HUES6 (cell line): ENCODE measurements around the gene FOXF2.

Source experiments
- H3K27ac ChIP-seq: 2 replicates; pipeline ENCODE4 v1.7.0; 2013; ENCODE audit warnings: low read depth, mild to moderate bottlenecking, low read length, inconsistent platforms
- H3K27me3 ChIP-seq: 2 replicates; pipeline ENCODE4 v1.6.1; 2013; ENCODE audit warnings: low read length; ENCODE audit not compliant: control insufficient read depth, insufficient read depth
- H3K36me3 ChIP-seq: 2 replicates; pipeline ENCODE4 v1.6.1; 2013; ENCODE audit warnings: low read length; ENCODE audit not compliant: control insufficient read depth, insufficient read depth
- H3K4me1 ChIP-seq: 2 replicates; pipeline ENCODE4 v1.6.1; 2013; ENCODE audit warnings: low read length; ENCODE audit not compliant: control insufficient read depth, insufficient read depth
- H3K4me3 ChIP-seq: 2 replicates; pipeline ENCODE4 v1.5.1; 2013; ENCODE audit warnings: low read depth, low read length
- H3K9ac ChIP-seq: one replicate; pipeline ENCODE4 v1.6.1; 2013; ENCODE audit warnings: mild to moderate bottlenecking, low read length
- H3K9me3 ChIP-seq: 2 replicates; pipeline ENCODE4 v1.6.1; 2013; ENCODE audit warnings: low read depth, low read length; ENCODE audit not compliant: control insufficient read depth, insufficient read depth

The FOXF2 gene

DNA sequence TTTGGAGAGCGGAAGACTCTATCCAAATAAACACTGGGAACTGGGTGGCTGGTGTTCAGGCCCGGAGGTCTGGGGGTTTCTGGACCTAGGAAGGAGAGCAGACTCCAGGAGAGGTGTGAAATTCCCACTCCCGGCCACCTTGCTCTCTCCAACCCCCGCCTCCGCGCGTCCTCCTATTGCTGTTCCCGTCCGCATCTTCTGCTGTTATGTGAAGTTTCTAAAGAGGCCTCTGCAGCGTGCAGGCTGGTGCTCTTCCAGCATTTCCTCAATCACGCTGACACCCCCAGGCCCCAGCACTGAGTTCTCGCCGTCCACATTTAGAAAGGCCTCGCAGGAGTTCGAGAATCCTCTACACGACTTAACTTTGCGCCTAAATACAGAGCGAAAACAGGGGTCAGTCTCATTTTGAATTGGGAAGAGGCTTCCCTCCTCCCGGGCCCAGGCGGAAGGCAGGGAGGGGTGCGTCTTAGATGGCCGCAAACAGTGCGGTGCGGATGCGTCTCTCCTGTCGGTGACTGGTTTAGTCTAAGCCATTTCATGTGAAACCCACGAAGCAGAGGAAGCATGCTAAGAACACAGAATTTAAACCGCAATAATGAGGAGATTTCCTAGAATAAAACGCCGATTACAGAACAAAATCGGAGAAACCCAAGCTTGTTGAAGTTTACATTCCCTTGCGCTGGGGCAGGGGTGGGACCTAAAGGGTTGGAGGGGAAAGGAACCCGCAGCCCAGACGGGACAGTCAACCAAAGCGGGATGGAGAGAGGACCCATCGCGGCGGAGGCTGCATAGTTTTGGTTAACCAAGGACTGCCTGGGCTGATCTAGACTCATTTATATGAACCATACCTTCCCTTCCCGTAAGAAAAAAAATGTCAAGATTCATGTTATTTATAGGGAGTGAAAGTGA, 4.0 kb upstream of the FOXF2 start:
- H3K27me3 ChIP-seq = peaks cover 97% of the 10 kb centered on the region
- H3K4me1 ChIP-seq = peaks cover 43% of the 10 kb centered on the region
- H3K27ac ChIP-seq = no peak overlapping the region
- H3K4me3 ChIP-seq = peak overlapping the region; percentile 58
- no peaks in the 10 kb centered on the region for H3K9me3 ChIP-seq
- no peaks in the 10 kb centered on the region for H3K36me3 ChIP-seq
- no peak overlapping the region for H3K9ac ChIP-seq

GRCh38 chr6:1386038-1386709, 3.2 kb upstream of the FOXF2 start:
- H3K27ac ChIP-seq = no peak overlapping the region
- H3K9me3 ChIP-seq = no peaks in the 10 kb centered on the region
- peaks cover 97% of the 10 kb centered on the region for H3K27me3 ChIP-seq
- no peak overlapping the region for H3K4me3 ChIP-seq
- no peaks in the 10 kb centered on the region for H3K36me3 ChIP-seq
- peaks cover 35% of the 10 kb centered on the region for H3K4me1 ChIP-seq
- H3K9ac ChIP-seq = no peak overlapping the region

GRCh38 chr6:1387538-1387875, 1.9 kb upstream of the FOXF2 start:
- Histone ChIP-seq H3K36me3 (no peaks in the 10 kb centered on the region), H3K4me3 (peak overlapping the region; percentile 31; the same call in 1 of the 2 replicates), H3K27ac (no peak overlapping the region), H3K27me3 (peaks cover 98% of the 10 kb centered on the region), H3K9me3 (no peaks in the 10 kb centered on the region), H3K4me1 (peaks cover 35% of the 10 kb centered on the region), H3K9ac (no peak overlapping the region)

DNA sequence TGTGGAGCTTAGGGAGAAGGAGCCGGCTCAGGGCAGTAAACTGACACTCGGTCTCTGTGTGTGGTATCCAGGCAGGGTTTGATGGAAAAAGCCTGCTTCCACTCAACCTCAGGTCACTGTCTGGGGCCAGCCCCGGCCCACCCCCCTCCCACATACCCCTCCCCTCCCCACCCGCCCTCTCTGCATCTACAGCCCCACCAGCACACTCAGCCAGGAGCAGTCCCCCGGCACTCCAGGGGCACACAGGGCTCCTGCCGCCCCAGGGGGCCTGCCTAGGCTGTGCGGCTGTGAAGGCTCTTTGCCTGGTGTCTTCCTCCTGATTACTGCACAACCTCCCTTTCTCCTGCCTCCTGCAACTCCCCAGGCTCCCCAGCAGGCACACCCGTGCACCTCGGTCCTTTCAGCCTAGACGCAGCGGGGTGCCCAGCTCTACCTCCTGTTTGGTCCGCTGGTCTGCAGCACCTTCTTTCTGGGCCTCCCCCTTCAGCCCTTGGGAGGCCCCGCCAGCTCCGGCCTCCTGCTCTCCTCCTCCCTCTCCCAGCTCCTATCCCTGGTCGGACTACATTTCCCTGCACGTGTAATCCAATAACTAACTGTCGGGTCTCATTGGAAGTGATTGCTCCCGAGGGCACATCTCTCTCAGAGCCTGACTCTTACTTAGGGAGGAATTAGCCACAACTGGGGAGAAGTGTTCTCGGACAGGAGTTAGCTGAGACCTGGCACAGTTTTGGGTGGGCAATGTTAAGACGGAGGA, 1.3 kb upstream of the FOXF2 start:
- no peaks in the 10 kb centered on the region for H3K36me3 ChIP-seq
- H3K9ac ChIP-seq = no peak overlapping the region
- H3K4me3 ChIP-seq = peak overlapping the region; percentile 51; the same call in 1 of the 2 replicates
- no peaks in the 10 kb centered on the region for H3K9me3 ChIP-seq
- no peak overlapping the region for H3K27ac ChIP-seq
- peaks cover 36% of the 10 kb centered on the region for H3K4me1 ChIP-seq
- H3K27me3 ChIP-seq = peaks cover 98% of the 10 kb centered on the region

GRCh38 chr6:1388630-1389368, 577 bp upstream of the FOXF2 start:
- Histone ChIP-seq H3K27ac (no peak overlapping the region), H3K9me3 (no peaks in the 10 kb centered on the region), H3K36me3 (no peaks in the 10 kb centered on the region), H3K27me3 (peaks cover 98% of the 10 kb centered on the region), H3K4me3 (peak overlapping the region; percentile 51), H3K4me1 (peaks cover 43% of the 10 kb centered on the region), H3K9ac (no peak overlapping the region)

DNA sequence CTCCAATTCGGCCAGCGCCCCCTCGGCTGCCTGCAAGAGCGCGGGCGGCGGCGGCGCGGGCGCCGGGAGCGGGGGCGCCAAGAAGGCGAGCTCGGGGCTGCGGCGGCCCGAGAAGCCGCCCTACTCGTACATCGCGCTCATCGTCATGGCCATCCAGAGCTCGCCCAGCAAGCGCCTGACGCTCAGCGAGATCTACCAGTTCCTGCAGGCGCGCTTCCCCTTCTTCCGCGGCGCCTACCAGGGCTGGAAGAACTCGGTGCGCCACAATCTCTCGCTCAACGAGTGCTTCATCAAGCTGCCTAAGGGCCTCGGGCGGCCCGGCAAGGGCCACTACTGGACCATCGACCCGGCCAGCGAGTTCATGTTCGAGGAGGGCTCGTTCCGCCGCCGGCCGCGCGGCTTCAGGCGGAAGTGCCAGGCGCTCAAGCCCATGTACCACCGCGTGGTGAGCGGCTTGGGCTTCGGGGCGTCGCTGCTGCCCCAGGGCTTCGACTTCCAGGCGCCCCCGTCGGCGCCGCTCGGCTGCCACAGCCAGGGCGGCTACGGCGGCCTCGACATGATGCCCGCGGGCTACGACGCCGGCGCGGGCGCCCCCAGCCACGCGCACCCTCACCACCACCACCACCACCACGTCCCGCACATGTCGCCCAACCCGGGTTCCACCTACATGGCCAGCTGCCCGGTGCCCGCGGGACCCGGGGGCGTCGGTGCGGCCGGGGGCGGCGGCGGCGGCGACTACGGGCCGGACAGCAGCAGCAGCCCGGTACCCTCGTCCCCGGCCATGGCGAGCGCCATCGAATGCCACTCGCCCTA, 963 bp downstream of the FOXF2 start:
- no peaks in the 10 kb centered on the region for H3K36me3 ChIP-seq
- H3K4me3 ChIP-seq = peak overlapping the region; percentile 54
- no peak overlapping the region for H3K27ac ChIP-seq
- H3K27me3 ChIP-seq = peaks cover 98% of the 10 kb centered on the region
- H3K9ac ChIP-seq = no peak overlapping the region
- H3K9me3 ChIP-seq = no peaks in the 10 kb centered on the region
- peaks cover 47% of the 10 kb centered on the region for H3K4me1 ChIP-seq

- Histone ChIP-seq H3K27me3 (peaks cover 98% of the 10 kb centered on the region), H3K27ac (no peak overlapping the region), H3K4me1 (peaks cover 41% of the 10 kb centered on the region), H3K36me3 (no peaks in the 10 kb centered on the region), H3K4me3 (peak overlapping the region; percentile 54), H3K9ac (no peak overlapping the region), H3K9me3 (no peaks in the 10 kb centered on the region)
These were observed 1.8 kb downstream of the FOXF2 start for GRCh38 chr6:1390946-1391799.

- no peaks in the 10 kb centered on the region for H3K36me3 ChIP-seq
- 0 out of 2 replicates have a peak overlapping the region, but pooled peaks have one; percentile 54 for H3K4me3 ChIP-seq
- no peak overlapping the region for H3K27ac ChIP-seq
- no peak overlapping the region for H3K9ac ChIP-seq
- H3K4me1 ChIP-seq = peaks cover 40% of the 10 kb centered on the region
- H3K27me3 ChIP-seq = peaks cover 98% of the 10 kb centered on the region
- no peaks in the 10 kb centered on the region for H3K9me3 ChIP-seq
These were observed 2.5 kb downstream of the FOXF2 start for GRCh38 chr6:1391800-1392309.

GRCh38 chr6:1392813-1393640, 3.7 kb downstream of the FOXF2 start:
- Histone ChIP-seq H3K9ac (no peak overlapping the region), H3K27ac (no peak overlapping the region), H3K4me3 (peak overlapping the region; percentile 42), H3K4me1 (peaks cover 33% of the 10 kb centered on the region), H3K36me3 (no peaks in the 10 kb centered on the region), H3K9me3 (no peaks in the 10 kb centered on the region), H3K27me3 (peaks cover 98% of the 10 kb centered on the region)
